OCI-LY3 (cell line): ENCODE measurements around the gene LAPTM5.

ENCODE experiments used
- CTCF ChIP-seq: fragments of 200-600, 300-600 bp; sonication (generic); IDR thresholded peaks from 2 replicates; pipeline ENCODE4 v1.5.1; 2014; ENCODE audit warnings: antibody characterized with exemption, low read length, low read depth
- EZH2phosphoT487 ChIP-seq: fragments of 200-600 bp; shearing (Covaris generic); IDR thresholded peaks from 2 replicates; pipeline ENCODE4 v1.6.1; 2018; ENCODE audit warnings: antibody characterized with exemption, mixed run types, low read depth

- TF ChIP-seq CTCF = no peak
- TF ChIP-seq EZH2phosphoT487 = no peak
These were observed 43.0 kb downstream of the LAPTM5 start for GRCh38 chr1:30714536-30715090.
